Measurements from ENCODE around the gene HMGN3.

DNA sequence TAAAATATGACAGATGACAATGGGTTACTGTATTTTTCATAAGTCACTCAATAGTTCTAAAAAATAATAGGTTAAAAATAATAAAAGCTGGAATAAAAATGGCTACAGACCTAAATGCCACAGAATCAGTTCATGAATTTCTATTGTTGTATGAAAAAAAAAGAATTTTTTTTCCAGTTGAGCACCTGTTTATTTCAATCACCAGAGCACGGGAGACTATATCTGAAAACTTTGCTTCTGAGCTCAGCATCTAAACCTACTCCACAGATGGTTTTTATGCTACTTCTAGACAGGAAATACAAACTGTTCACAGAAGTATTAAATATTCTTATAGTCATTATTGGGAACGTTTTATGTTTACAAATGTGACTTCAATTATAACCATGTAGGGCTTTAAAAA, 50.4 kb downstream of the HMGN3 start:
- TF ChIP-seq POLR2A (IDR thresholded peaks at IDR 0.05) = no peak
- TF ChIP-seq, protein P1, sequence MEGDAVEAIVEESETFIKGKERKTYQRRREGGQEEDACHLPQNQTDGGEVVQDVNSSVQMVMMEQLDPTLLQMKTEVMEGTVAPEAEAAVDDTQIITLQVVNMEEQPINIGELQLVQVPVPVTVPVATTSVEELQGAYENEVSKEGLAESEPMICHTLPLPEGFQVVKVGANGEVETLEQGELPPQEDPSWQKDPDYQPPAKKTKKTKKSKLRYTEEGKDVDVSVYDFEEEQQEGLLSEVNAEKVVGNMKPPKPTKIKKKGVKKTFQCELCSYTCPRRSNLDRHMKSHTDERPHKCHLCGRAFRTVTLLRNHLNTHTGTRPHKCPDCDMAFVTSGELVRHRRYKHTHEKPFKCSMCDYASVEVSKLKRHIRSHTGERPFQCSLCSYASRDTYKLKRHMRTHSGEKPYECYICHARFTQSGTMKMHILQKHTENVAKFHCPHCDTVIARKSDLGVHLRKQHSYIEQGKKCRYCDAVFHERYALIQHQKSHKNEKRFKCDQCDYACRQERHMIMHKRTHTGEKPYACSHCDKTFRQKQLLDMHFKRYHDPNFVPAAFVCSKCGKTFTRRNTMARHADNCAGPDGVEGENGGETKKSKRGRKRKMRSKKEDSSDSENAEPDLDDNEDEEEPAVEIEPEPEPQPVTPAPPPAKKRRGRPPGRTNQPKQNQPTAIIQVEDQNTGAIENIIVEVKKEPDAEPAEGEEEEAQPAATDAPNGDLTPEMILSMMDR (IDR thresholded peaks at IDR 0.05) = no peak
